ENCODE data around the gene FCGR3A.
"Not testable (repeated sequence)": the region's sequence is repeated elsewhere in the genome, so short reads cannot be mapped to it uniquely, and the experiment has no call there.

The FCGR3A gene

DNA sequence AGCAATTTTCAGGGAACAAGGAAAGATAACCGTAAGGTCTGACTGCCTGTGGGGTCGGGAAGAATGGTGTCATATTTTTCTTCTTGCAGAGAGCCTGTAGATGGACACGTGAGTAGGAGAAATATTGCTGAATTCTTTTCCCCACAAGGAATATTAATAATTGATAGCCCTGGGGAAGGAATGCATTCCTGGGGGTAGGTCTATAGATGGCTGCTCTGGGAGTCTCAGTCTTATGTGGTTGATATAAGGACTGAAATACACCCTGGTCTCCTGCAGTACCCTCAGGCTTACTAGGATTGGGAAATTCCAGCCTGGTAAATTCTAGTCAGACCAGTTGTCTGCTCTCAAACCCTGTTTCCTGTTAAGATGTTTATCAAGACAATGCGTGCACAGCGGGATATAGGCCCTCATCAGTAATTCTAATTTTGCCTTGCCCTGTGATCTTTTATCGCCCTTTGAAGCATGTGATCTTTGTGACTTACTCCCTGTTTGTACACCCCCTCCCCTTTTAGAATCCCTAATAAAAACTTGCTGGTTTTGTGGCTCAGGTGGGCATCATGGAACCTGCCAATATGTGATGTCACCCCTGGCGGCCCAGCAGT, 12.4 kb downstream of the FCGR3A start:
- not testable (repeated sequence) for H3K4me3 ChIP-seq (ENCODE audit: low read length); H3K9ac ChIP-seq (ENCODE audit: low read length); H3K79me2 ChIP-seq (ENCODE audit: low read length)

GRCh38 chr1:161532644-161533567, 16.7 kb downstream of the FCGR3A start:
- H3K9me3 ChIP-seq (ENCODE audit: insufficient read depth, low read length); H3K9ac ChIP-seq (ENCODE audit: low read length); H3K27me3 ChIP-seq (ENCODE audit: low read depth, low read length); H3K36me3 ChIP-seq (replicated peaks; ENCODE audit: low read depth, low read length); H2AFZ ChIP-seq (ENCODE audit: low read depth, low read length); H3K79me2 ChIP-seq (ENCODE audit: low read length); H3K27ac ChIP-seq (ENCODE audit: low read length); H3K4me3 ChIP-seq (ENCODE audit: low read length); H4K20me1 ChIP-seq (ENCODE audit: insufficient read depth, low read length): not testable (repeated sequence)
- Histone ChIP-seq H3K4me1 (ENCODE audit: low read length) (peaks cover 18% of the 10 kb centered on the region), H3K4me2 (ENCODE audit: low read length) (peak overlapping the region; percentile 70)

More for the DNA sequence above, 12.4 kb downstream of the FCGR3A start:
- H3K4me1 ChIP-seq (ENCODE audit: low read length), result peaks cover 11% of the 10 kb centered on the region
- H3K9me3 ChIP-seq (ENCODE audit: insufficient read depth, low read length); H3K27ac ChIP-seq (ENCODE audit: low read length); H3K4me2 ChIP-seq (ENCODE audit: low read length); H4K20me1 ChIP-seq (ENCODE audit: insufficient read depth, low read length); H3K27me3 ChIP-seq (ENCODE audit: low read depth, low read length); H3K36me3 ChIP-seq (replicated peaks; ENCODE audit: low read depth, low read length); H2AFZ ChIP-seq (ENCODE audit: low read depth, low read length): not testable (repeated sequence)

DNA sequence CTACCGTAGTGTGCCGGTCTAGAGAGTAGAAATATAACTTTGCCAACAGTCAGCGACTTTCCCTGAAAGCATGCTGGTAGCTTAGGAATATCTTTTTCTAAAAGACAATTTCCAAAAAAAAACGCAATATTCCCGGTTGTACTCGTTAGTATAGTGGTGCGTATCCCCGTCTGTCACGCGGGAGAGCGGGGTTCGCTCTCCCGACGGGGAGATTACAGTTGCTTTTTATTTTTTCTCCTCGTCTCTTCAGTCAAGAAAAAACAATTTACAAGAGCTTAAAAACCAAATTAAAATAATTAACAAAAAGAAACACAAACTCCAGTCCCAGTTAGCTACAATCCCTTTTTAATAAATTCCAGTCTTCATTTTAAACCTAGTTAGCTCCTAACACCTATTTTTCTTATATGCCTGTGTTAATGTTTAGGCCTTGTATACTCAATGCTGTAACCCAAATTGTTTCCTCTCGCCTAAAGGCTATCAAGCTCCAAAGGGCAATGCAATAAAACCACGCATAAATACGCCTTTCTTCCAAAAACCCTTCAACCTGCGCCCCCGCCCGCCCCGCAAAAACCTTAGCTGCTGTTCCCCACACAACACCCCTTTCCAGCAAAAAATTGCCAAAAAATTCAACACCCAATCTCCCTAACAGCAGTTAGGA, 17.5 kb downstream of the FCGR3A start:
- H2AFZ ChIP-seq (ENCODE audit: low read depth, low read length), result no peak overlapping the region
- H3K27ac ChIP-seq (ENCODE audit: low read length), result no peak overlapping the region

GRCh38 chr1:161530671-161531641, 18.7 kb downstream of the FCGR3A start:
- H3K4me3 ChIP-seq (ENCODE audit: low read length), result peak overlapping the region; percentile 83
- peaks cover 18% of the 10 kb centered on the region for H3K4me1 ChIP-seq (ENCODE audit: low read length)
- not testable (repeated sequence) for H3K27me3 ChIP-seq (ENCODE audit: low read depth, low read length); H3K79me2 ChIP-seq (ENCODE audit: low read length); H4K20me1 ChIP-seq (ENCODE audit: insufficient read depth, low read length); H3K9me3 ChIP-seq (ENCODE audit: insufficient read depth, low read length); H3K36me3 ChIP-seq (replicated peaks; ENCODE audit: low read depth, low read length)
- peak overlapping the region; percentile 75 for H2AFZ ChIP-seq (ENCODE audit: low read depth, low read length)
- peak overlapping the region; percentile 78 for H3K9ac ChIP-seq (ENCODE audit: low read length)
- peak overlapping the region; percentile 66 for H3K27ac ChIP-seq (ENCODE audit: low read length)
- peak overlapping the region; percentile 70 for H3K4me2 ChIP-seq (ENCODE audit: low read length)

More for the DNA sequence above, 17.5 kb downstream of the FCGR3A start:
- H3K9ac ChIP-seq (ENCODE audit: low read length), result no peak overlapping the region
- H3K4me1 ChIP-seq (ENCODE audit: low read length), result peaks cover 18% of the 10 kb centered on the region
- H3K9me3 ChIP-seq (ENCODE audit: insufficient read depth, low read length), result no peaks in the 10 kb centered on the region
- peak overlapping the region; percentile 70 for H3K4me2 ChIP-seq (ENCODE audit: low read length)
- no peak for TF ChIP-seq EZH2phosphoT487 (IDR thresholded peaks at IDR 0.05; ENCODE audit: low read depth)
- TF ChIP-seq, protein P1, sequence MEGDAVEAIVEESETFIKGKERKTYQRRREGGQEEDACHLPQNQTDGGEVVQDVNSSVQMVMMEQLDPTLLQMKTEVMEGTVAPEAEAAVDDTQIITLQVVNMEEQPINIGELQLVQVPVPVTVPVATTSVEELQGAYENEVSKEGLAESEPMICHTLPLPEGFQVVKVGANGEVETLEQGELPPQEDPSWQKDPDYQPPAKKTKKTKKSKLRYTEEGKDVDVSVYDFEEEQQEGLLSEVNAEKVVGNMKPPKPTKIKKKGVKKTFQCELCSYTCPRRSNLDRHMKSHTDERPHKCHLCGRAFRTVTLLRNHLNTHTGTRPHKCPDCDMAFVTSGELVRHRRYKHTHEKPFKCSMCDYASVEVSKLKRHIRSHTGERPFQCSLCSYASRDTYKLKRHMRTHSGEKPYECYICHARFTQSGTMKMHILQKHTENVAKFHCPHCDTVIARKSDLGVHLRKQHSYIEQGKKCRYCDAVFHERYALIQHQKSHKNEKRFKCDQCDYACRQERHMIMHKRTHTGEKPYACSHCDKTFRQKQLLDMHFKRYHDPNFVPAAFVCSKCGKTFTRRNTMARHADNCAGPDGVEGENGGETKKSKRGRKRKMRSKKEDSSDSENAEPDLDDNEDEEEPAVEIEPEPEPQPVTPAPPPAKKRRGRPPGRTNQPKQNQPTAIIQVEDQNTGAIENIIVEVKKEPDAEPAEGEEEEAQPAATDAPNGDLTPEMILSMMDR (IDR thresholded peaks at IDR 0.05; ENCODE audit: low read depth, low read length), result no peak
- no peaks in the 10 kb centered on the region for H4K20me1 ChIP-seq (ENCODE audit: insufficient read depth, low read length)
- H3K36me3 ChIP-seq (replicated peaks; ENCODE audit: low read depth, low read length), result no peaks in the 10 kb centered on the region
- H3K27me3 ChIP-seq (ENCODE audit: low read depth, low read length), result no peaks in the 10 kb centered on the region
- no peaks in the 10 kb centered on the region for H3K79me2 ChIP-seq (ENCODE audit: low read length)
- H3K4me3 ChIP-seq (ENCODE audit: low read length), result peak overlapping the region; percentile 83

DNA sequence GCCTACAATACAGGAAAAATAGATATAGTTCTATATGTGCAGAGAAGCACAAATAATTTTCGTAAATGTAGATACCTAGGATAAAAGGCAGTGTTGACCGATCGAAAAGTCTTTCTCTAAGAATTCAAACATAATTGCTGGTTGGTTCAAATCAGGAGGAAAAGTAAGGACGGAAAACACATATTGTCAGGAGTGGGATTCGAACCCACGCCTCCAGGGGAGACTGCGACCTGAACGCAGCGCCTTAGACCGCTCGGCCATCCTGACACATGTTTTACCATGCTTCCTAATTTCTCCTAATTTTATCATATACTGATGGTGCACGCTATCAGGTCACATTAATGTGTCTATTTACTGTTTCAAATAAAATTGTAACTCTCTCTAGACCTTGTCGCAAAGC, 19.5 kb downstream of the FCGR3A start:
- H4K20me1 ChIP-seq (ENCODE audit: insufficient read depth, low read length); H3K27me3 ChIP-seq (ENCODE audit: low read depth, low read length); H2AFZ ChIP-seq (ENCODE audit: low read depth, low read length); H3K9me3 ChIP-seq (ENCODE audit: insufficient read depth, low read length); H3K79me2 ChIP-seq (ENCODE audit: low read length); H3K27ac ChIP-seq (ENCODE audit: low read length); H3K36me3 ChIP-seq (replicated peaks; ENCODE audit: low read depth, low read length): not testable (repeated sequence)
- H3K4me1 ChIP-seq (ENCODE audit: low read length), result peaks cover 18% of the 10 kb centered on the region
- peak overlapping the region; percentile 83 for H3K4me3 ChIP-seq (ENCODE audit: low read length)
- H3K4me2 ChIP-seq (ENCODE audit: low read length), result peak overlapping the region; percentile 70
- peak overlapping the region; percentile 78 for H3K9ac ChIP-seq (ENCODE audit: low read length)

- not testable (repeated sequence) for H3K79me2 ChIP-seq (ENCODE audit: low read length); H2AFZ ChIP-seq (ENCODE audit: low read depth, low read length); H4K20me1 ChIP-seq (ENCODE audit: insufficient read depth, low read length); H3K36me3 ChIP-seq (replicated peaks; ENCODE audit: low read depth, low read length); H3K9me3 ChIP-seq (ENCODE audit: insufficient read depth, low read length); H3K27me3 ChIP-seq (ENCODE audit: low read depth, low read length); H3K27ac ChIP-seq (ENCODE audit: low read length)
- Histone ChIP-seq H3K4me3 (ENCODE audit: low read length) (peak overlapping the region; percentile 83), H3K9ac (ENCODE audit: low read length) (peak overlapping the region; percentile 11; the same call in 1 of the 2 replicates), H3K4me1 (ENCODE audit: low read length) (peaks cover 18% of the 10 kb centered on the region), H3K4me2 (ENCODE audit: low read length) (peak overlapping the region; percentile 70)
These were observed 20.0 kb downstream of the FCGR3A start for GRCh38 chr1:161529463-161530104.

GRCh38 chr1:161528550-161528949, 21.1 kb downstream of the FCGR3A start:
- not testable (repeated sequence) for H3K27me3 ChIP-seq (ENCODE audit: low read depth, low read length); H3K4me2 ChIP-seq (ENCODE audit: low read length); H3K27ac ChIP-seq (ENCODE audit: low read length); H3K9me3 ChIP-seq (ENCODE audit: insufficient read depth, low read length); H2AFZ ChIP-seq (ENCODE audit: low read depth, low read length); H3K9ac ChIP-seq (ENCODE audit: low read length); H3K36me3 ChIP-seq (replicated peaks; ENCODE audit: low read depth, low read length); H3K4me3 ChIP-seq (ENCODE audit: low read length); H3K79me2 ChIP-seq (ENCODE audit: low read length); H4K20me1 ChIP-seq (ENCODE audit: insufficient read depth, low read length)
- H3K4me1 ChIP-seq (ENCODE audit: low read length), result peaks cover 19% of the 10 kb centered on the region
